Parathyroid adenoma (tissue), 2 donors: ENCODE results near the gene MAFF.

Experiments used
- H2AFZ ChIP-seq: fragments of 300-600 bp; sonication (generic); one replicate; pipeline ENCODE4 v1.7.0; 2017; ENCODE audit warnings: antibody characterized with exemption, mild to moderate bottlenecking
- H3K27ac ChIP-seq: fragments of 300-600 bp; sonication (generic); one replicate; pipeline ENCODE4 v1.7.0; 2017
- H3K27me3 ChIP-seq: fragments of 300-600 bp; sonication (generic); one replicate; pipeline ENCODE4 v1.7.0; 2017; ENCODE audit warnings: low read length; ENCODE audit not compliant: control insufficient read depth, insufficient read depth
- H3K36me3 ChIP-seq: fragments of 300-600 bp; sonication (generic); one replicate; pipeline ENCODE4 v1.7.0; 2017; ENCODE audit warnings: low read length; ENCODE audit not compliant: control insufficient read depth, insufficient read depth
- H3K4me1 ChIP-seq: fragments of 300-600 bp; sonication (generic); one replicate; pipeline ENCODE4 v1.7.0; 2017; ENCODE audit warnings: control low read depth
- H3K4me2 ChIP-seq: fragments of 300-600 bp; sonication (generic); one replicate; pipeline ENCODE4 v1.7.0; 2017; ENCODE audit warnings: low read length
- H3K4me3 ChIP-seq: fragments of 300-600 bp; sonication (generic); one replicate; pipeline ENCODE4 v1.7.0; 2017; ENCODE audit warnings: low read depth, low read length
- H3K79me2 ChIP-seq: fragments of 300-600 bp; sonication (generic); one replicate; pipeline ENCODE4 v1.7.0; 2017; ENCODE audit warnings: control low read depth
- H3K9ac ChIP-seq: fragments of 300-600 bp; sonication (generic); one replicate; pipeline ENCODE4 v1.7.0; 2017; ENCODE audit warnings: mild to moderate bottlenecking
- H3K9me3 ChIP-seq: fragments of 300-600 bp; sonication (generic); one replicate; pipeline ENCODE4 v1.7.0; 2017; ENCODE audit warnings: low read length; ENCODE audit not compliant: control insufficient read depth
- CTCF ChIP-seq: fragments of 300-600 bp; sonication (generic); IDR thresholded peaks from one replicate; pipeline ENCODE4 v1.7.0; 2017; ENCODE audit warnings: antibody characterized with exemption, mild to moderate bottlenecking
- donor health status: primary hyperparathyroidism.

Gene MAFF

DNA sequence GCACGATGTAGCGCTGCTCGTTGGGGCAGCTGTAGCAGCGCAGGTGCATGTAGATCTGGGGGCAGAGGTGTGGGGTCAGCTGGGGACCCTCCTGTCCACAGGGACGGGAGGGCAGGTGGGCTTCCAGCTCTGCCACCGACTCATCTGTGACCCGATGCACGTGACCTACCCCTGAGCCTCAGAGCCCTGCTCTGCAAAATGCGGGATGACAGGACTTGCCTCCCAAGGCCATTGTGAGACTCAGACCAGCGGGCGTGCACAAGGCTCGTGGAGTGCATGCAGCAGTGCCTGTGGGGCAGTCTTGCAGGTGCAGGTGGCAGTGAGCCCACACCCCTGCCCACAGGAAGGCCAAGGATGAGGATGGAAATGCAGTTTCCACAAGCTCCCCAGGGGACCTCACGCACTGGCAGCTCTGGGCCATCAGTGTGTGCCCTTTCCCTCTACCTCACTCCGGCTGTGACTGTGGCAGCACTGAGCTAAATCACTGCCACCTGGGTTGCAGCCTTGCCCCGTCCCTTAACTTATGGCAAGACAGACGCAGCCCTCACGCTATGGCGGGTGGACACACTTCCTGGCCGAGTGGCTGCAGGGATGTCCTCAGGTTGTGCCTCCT lies 44.4 kb downstream of the MAFF start:
- Histone ChIP-seq H3K9me3 (no peaks in the 10 kb centered on the region), H3K79me2 (peaks cover 4% of the 10 kb centered on the region), H3K4me2 (no peak overlapping the region), H3K4me1 (no peaks in the 10 kb centered on the region), H3K36me3 (no peaks in the 10 kb centered on the region), H3K27ac (no peak overlapping the region), H2AFZ (no peak overlapping the region), H3K27me3 (no peaks in the 10 kb centered on the region), H3K4me3 (no peak overlapping the region), H3K9ac (no peak overlapping the region)
- no peak for TF ChIP-seq CTCF

- TF ChIP-seq CTCF, result no peak
- no peak overlapping the region for H3K4me3 ChIP-seq
- H3K27me3 ChIP-seq, result no peaks in the 10 kb centered on the region
- no peak overlapping the region for H3K9ac ChIP-seq
- no peaks in the 10 kb centered on the region for H3K4me1 ChIP-seq
- H3K79me2 ChIP-seq, result peaks cover 4% of the 10 kb centered on the region
- no peak overlapping the region for H2AFZ ChIP-seq
- no peak overlapping the region for H3K4me2 ChIP-seq
- no peaks in the 10 kb centered on the region for H3K9me3 ChIP-seq
- no peaks in the 10 kb centered on the region for H3K36me3 ChIP-seq
- H3K27ac ChIP-seq, result no peak overlapping the region
These were observed 44.9 kb downstream of the MAFF start for GRCh38 chr22:38246692-38247091.

- H3K36me3 ChIP-seq, result no peaks in the 10 kb centered on the region
- H3K9ac ChIP-seq, result no peak overlapping the region
- no peak overlapping the region for H3K4me2 ChIP-seq
- no peaks in the 10 kb centered on the region for H3K4me1 ChIP-seq
- no peak overlapping the region for H3K4me3 ChIP-seq
- TF ChIP-seq CTCF, result no peak
- H3K9me3 ChIP-seq, result no peaks in the 10 kb centered on the region
- H2AFZ ChIP-seq, result no peak overlapping the region
- no peaks in the 10 kb centered on the region for H3K27me3 ChIP-seq
- H3K27ac ChIP-seq, result no peak overlapping the region
- H3K79me2 ChIP-seq, result peaks cover 8% of the 10 kb centered on the region
These were observed 45.9 kb downstream of the MAFF start for GRCh38 chr22:38247713-38248112.

- Histone ChIP-seq H3K9ac (no peak overlapping the region), H3K27me3 (no peaks in the 10 kb centered on the region), H3K36me3 (no peaks in the 10 kb centered on the region), H2AFZ (no peak overlapping the region), H3K4me3 (no peak overlapping the region), H3K9me3 (no peaks in the 10 kb centered on the region), H3K4me1 (no peaks in the 10 kb centered on the region), H3K79me2 (peaks cover 8% of the 10 kb centered on the region), H3K27ac (no peak overlapping the region), H3K4me2 (no peak overlapping the region)
- TF ChIP-seq CTCF, result no peak
These were observed 46.5 kb downstream of the MAFF start for GRCh38 chr22:38248280-38248679.

DNA sequence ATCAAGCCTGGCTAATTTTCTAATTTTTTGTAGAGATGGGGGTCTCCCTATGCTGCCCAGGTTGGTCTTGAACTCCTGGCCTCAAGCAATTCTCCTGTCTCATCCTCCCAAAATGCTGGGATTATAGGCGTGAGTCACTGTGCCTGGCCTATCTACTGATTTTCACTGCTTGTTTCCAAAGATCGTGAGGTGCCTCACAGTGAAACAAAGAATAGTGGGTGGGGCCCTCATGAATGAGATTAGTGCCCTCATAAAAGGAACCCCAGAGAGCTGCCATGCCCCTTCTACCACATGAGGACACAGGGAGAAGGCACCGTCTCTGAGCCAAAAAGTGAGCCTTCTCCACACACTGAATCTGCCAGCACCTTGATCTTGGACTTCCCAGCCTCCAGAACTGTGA lies 47.5 kb downstream of the MAFF start:
- Histone ChIP-seq H3K9me3 (no peaks in the 10 kb centered on the region), H3K27ac (no peak overlapping the region), H3K4me3 (no peak overlapping the region), H2AFZ (no peak overlapping the region), H3K4me1 (no peaks in the 10 kb centered on the region), H3K36me3 (no peaks in the 10 kb centered on the region), H3K79me2 (peaks cover 8% of the 10 kb centered on the region), H3K4me2 (no peak overlapping the region), H3K27me3 (no peaks in the 10 kb centered on the region), H3K9ac (no peak overlapping the region)
- no peak for TF ChIP-seq CTCF
